Endothelial cell of umbilical vein (primary cell): ENCODE measurements around the gene SYNGR3.

Experiments
- EZH2 ChIP-seq: IDR thresholded peaks from 2 replicates; pipeline ENCODE4 v1.6.1; 2012; ENCODE audit warnings: borderline replicate concordance, low read depth, mild to moderate bottlenecking, moderate library complexity, low read length, inconsistent platforms; ENCODE audit not compliant: severe bottlenecking
- FOS ChIP-seq: IDR thresholded peaks from 2 replicates; pipeline ENCODE4 v1.6.1; 2011; ENCODE audit warnings: mild to moderate bottlenecking, low read length, moderate library complexity, borderline replicate concordance; ENCODE audit not compliant: insufficient read depth
- GATA2 ChIP-seq: IDR thresholded peaks from 2 replicates; pipeline ENCODE4 v1.7.0; 2011; ENCODE audit warnings: low read depth, mild to moderate bottlenecking, moderate library complexity, mixed read lengths, low read length; ENCODE audit not compliant: insufficient read length, insufficient read depth
- JUN ChIP-seq: IDR thresholded peaks from 2 replicates; pipeline ENCODE4 v1.6.1; 2011; ENCODE audit warnings: borderline replicate concordance, low read depth; ENCODE audit not compliant: insufficient read length, insufficient read depth
- MYC ChIP-seq: IDR thresholded peaks from one replicate; pipeline ENCODE4 v1.6.1; 2011; ENCODE audit warnings: mild to moderate bottlenecking, low read depth, low read length
- POLR2A ChIP-seq: IDR thresholded peaks from 2 replicates; pipeline ENCODE4 v1.6.1; 2012; ENCODE audit warnings: low read depth, mild to moderate bottlenecking, control low read depth, low read length
- POLR2AphosphoS5 ChIP-seq: IDR thresholded peaks from 2 replicates; pipeline ENCODE4 v1.6.1; 2012; ENCODE audit warnings: low read depth, mild to moderate bottlenecking, control low read depth, low read length, moderate library complexity; ENCODE audit not compliant: insufficient read depth
- TF ChIP-seq, protein P1 (sequence below), 2 donors: IDR thresholded peaks; 1 replicate in 1 of 2; 2 replicates in 1 of 2; pipeline ENCODE4 v1.5.1; 2011; ENCODE audit warnings: low read length in 2 of 2, mild to moderate bottlenecking in 2 of 2, moderate library complexity in 2 of 2, control low read depth in 1 of 2, inconsistent platforms in 1 of 2, low read depth in 1 of 2; ENCODE audit not compliant: insufficient read depth in 1 of 2; ENCODE audit errors: extremely low read depth in 1 of 2
- TF ChIP-seq, protein P2 (sequence below): IDR thresholded peaks from 2 replicates; pipeline ENCODE4 v1.6.1; 2011; ENCODE audit not compliant: insufficient read depth, insufficient read length

DNA sequence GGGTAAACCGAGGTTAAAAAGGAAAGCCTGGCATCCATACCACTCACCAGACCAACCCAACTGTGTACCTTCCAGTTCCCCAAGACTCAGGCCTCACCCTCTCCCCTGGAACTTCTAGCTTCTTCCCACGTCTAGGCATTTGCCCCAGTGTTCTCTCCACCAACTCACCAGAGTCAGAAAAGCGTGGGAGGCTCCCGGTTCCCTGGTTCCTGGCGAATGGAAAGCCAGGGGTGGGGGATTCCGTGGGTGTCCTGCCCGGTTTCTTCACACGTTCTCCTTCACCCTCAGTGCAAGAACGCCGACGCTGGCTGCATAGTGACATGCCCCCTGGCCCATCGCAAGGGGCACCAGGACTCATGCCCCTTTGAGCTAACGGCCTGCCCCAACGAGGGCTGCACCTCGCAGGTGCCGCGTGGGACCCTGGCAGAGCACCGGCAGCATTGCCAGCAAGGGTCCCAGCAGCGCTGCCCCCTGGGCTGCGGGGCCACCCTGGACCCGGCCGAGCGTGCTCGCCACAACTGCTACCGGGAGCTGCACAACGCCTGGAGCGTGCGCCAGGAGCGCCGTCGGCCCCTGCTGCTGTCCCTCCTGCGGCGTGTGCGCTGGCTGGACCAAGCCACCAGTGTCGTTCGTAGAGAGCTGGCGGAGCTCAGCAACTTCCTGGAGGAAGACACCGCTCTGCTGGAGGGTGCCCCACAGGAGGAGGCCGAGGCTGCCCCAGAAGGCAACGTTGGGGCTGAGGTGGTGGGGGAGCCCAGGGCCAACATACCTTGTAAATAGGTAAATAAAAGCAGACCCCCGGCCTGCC lies 21.4 kb upstream of the SYNGR3 start:
- TF ChIP-seq, protein P1, sequence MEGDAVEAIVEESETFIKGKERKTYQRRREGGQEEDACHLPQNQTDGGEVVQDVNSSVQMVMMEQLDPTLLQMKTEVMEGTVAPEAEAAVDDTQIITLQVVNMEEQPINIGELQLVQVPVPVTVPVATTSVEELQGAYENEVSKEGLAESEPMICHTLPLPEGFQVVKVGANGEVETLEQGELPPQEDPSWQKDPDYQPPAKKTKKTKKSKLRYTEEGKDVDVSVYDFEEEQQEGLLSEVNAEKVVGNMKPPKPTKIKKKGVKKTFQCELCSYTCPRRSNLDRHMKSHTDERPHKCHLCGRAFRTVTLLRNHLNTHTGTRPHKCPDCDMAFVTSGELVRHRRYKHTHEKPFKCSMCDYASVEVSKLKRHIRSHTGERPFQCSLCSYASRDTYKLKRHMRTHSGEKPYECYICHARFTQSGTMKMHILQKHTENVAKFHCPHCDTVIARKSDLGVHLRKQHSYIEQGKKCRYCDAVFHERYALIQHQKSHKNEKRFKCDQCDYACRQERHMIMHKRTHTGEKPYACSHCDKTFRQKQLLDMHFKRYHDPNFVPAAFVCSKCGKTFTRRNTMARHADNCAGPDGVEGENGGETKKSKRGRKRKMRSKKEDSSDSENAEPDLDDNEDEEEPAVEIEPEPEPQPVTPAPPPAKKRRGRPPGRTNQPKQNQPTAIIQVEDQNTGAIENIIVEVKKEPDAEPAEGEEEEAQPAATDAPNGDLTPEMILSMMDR (IDR thresholded peaks at IDR 0.05; ENCODE audit: extremely low read depth in 1 of 2, insufficient read depth in 1 of 2, low read depth in 1 of 2, low read length in 2 of 2), result no peak
- no peak for TF ChIP-seq POLR2A
- TF ChIP-seq JUN, result no peak
- no peak for TF ChIP-seq POLR2AphosphoS5
- no peak for TF ChIP-seq GATA2
- TF ChIP-seq, protein P2, sequence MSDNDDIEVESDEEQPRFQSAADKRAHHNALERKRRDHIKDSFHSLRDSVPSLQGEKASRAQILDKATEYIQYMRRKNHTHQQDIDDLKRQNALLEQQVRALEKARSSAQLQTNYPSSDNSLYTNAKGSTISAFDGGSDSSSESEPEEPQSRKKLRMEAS, result no peak
- TF ChIP-seq EZH2, result no peak
- no peak for TF ChIP-seq FOS
- TF ChIP-seq MYC, result no peak
